Heart left ventricle (tissue), 13 donors: ENCODE data around the gene SCEL.

Experiments used
- POLR2A ChIP-seq, 2 donors: fragments of 450-650 bp; IDR thresholded peaks; one replicate each; pipeline ENCODE4 v1.6.1; 2017; ENCODE audit warnings: antibody characterized with exemption in 2 of 2, mild to moderate bottlenecking in 2 of 2, moderate library complexity in 2 of 2
- TF ChIP-seq, protein P1 (sequence below), 12 donors: fragments of 200-600 bp; sonication (generic) in 4 of 12; IDR thresholded peaks; one replicate each; pipeline versions ENCODE4 v1.5.0 to v1.8.0; 2018 to 2022; ENCODE audit warnings: antibody characterized with exemption in 12 of 12, mild to moderate bottlenecking in 5 of 12
- donor health status: ischemic (EF 13 %, LVEDD 7.1; RV severe dilation, severe dysfunction).
- donor health status: DM: no; HTN: yes; CAD: no.
- donor health status: DM: no; HTN: no; CAD: no.
- donor health status: ischemic (EF 25% LVEDD 6.9; RV normal size, moderate dysfunction).
- donor health status: ischemic (EF 25% LVEDD 5.7; RV mildly dilated, moderate dysfunction).
- donor health status: ischemic (EF 35%, LVEDD 5.7; RV mildly dilated, moderate dysfunction).
- donor health status: nonischemic (EF 11% LVEDD 7.7; RV severe dilation, severe dysfunction).
- donor health status: DM: yes; HTN: yes; CAD: no.
- donor health status: PGD.
- donor health status: ischemic (EF 29% LVEDD 5.4; RV normal size, mild dysfunction).
- donor health status: nonischemic (EF 23%, LVEDD 6.1; RV moderate dilation, normal function).

DNA sequence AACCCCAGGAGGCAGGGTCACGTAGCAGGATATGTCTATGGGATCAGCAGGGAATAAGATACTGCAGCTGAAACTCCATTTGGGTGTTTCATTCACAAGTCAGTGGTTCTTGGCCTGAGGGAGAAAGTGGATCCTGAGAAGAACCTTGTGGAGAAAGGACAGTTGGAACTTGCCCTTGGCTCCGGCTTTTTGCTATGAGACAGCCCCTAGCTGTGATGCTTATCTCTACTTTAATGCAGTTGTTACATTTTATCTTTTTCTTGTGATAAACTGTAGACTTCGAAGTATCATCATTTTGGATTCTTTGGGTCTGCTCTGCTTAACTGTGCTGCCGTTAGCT is 6.0 kb upstream of the SCEL start:
- TF ChIP-seq, protein P1, sequence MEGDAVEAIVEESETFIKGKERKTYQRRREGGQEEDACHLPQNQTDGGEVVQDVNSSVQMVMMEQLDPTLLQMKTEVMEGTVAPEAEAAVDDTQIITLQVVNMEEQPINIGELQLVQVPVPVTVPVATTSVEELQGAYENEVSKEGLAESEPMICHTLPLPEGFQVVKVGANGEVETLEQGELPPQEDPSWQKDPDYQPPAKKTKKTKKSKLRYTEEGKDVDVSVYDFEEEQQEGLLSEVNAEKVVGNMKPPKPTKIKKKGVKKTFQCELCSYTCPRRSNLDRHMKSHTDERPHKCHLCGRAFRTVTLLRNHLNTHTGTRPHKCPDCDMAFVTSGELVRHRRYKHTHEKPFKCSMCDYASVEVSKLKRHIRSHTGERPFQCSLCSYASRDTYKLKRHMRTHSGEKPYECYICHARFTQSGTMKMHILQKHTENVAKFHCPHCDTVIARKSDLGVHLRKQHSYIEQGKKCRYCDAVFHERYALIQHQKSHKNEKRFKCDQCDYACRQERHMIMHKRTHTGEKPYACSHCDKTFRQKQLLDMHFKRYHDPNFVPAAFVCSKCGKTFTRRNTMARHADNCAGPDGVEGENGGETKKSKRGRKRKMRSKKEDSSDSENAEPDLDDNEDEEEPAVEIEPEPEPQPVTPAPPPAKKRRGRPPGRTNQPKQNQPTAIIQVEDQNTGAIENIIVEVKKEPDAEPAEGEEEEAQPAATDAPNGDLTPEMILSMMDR (IDR thresholded peaks at IDR 0.05): no peak
- no peak for TF ChIP-seq POLR2A (IDR thresholded peaks at IDR 0.05)
